Cardiac fibroblast (primary cell): ENCODE results near the gene ACTC1.

Experiments
- DNase-seq, 2 donors: peaks; one replicate each; pipeline versions ENCODE4 v3.0.0 to v3.0.0-alpha.2; 2010; ENCODE audit warnings: low read depth in 2 of 2
- H3K4me3 ChIP-seq, 2 donors: replicated peaks in 1 of 2; 1 replicate in 1 of 2; 2 replicates in 1 of 2; pipeline ENCODE4 v1.5.1; 2011; ENCODE audit warnings: low read depth in 2 of 2, low read length in 2 of 2, mild to moderate bottlenecking in 2 of 2, moderate library complexity in 1 of 2
- CTCF ChIP-seq: IDR thresholded peaks from one replicate; pipeline ENCODE4 v1.5.1; 2011; ENCODE audit warnings: low read depth, mild to moderate bottlenecking, low read length, inconsistent platforms

The ACTC1 gene

GRCh38 chr15:34799149-34800101 lies 4.1 kb upstream of the ACTC1 start:
- TF ChIP-seq CTCF, result no peak
- H3K4me3 ChIP-seq, result no peak overlapping the region
- peak in 1 of 2 donors; percentile 33 for DNase-seq

GRCh38 chr15:34796847-34797435 lies 1.6 kb upstream of the ACTC1 start:
- TF ChIP-seq CTCF, result no peak
- H3K4me3 ChIP-seq, result no peak overlapping the region
- DNase-seq, result no peak

- TF ChIP-seq CTCF, result no peak
- H3K4me3 ChIP-seq, result no peak overlapping the region
- no peak for DNase-seq
Measured at GRCh38 chr15:34794590-34795206, 651 bp downstream of the ACTC1 start.

- no peak for DNase-seq
- H3K4me3 ChIP-seq, result no peak overlapping the region
- TF ChIP-seq CTCF, result no peak
Measured at GRCh38 chr15:34793901-34794300, 1.4 kb downstream of the ACTC1 start.

GRCh38 chr15:34793071-34793470 lies 2.3 kb downstream of the ACTC1 start:
- H3K4me3 ChIP-seq, result no peak overlapping the region

GRCh38 chr15:34791701-34792100 lies 3.6 kb downstream of the ACTC1 start:
- no peak overlapping the region for H3K4me3 ChIP-seq
- no peak for TF ChIP-seq CTCF
- DNase-seq, result no peak

More at GRCh38 chr15:34793071-34793470, 2.3 kb downstream of the ACTC1 start:
- no peak for TF ChIP-seq CTCF
- DNase-seq, result no peak
